Measurements from ENCODE around the gene CCDC186.
"Not testable (repeated sequence)": the region's sequence is repeated elsewhere in the genome, so short reads cannot be mapped to it uniquely, and the experiment has no call there.

CCDC186 gene

DNA sequence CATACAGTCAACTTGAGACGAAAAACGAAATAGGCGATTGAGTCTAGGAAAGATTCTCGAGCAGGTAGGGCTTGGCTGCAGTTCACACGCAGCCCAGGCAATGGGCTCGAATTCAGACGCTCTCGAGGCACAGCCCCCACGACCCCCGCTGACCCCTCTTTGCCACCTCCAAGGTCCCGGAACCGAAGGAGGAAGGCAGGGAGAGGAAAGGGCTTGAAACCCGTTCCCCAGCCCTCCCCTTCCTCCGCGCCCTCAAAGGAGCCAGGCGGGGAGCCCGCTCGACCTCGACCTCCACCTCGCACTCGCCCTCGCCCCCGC lies 441 bp downstream of the CCDC186 start:
- no peak for DNase-seq (ENCODE audit: low read depth)

DNA sequence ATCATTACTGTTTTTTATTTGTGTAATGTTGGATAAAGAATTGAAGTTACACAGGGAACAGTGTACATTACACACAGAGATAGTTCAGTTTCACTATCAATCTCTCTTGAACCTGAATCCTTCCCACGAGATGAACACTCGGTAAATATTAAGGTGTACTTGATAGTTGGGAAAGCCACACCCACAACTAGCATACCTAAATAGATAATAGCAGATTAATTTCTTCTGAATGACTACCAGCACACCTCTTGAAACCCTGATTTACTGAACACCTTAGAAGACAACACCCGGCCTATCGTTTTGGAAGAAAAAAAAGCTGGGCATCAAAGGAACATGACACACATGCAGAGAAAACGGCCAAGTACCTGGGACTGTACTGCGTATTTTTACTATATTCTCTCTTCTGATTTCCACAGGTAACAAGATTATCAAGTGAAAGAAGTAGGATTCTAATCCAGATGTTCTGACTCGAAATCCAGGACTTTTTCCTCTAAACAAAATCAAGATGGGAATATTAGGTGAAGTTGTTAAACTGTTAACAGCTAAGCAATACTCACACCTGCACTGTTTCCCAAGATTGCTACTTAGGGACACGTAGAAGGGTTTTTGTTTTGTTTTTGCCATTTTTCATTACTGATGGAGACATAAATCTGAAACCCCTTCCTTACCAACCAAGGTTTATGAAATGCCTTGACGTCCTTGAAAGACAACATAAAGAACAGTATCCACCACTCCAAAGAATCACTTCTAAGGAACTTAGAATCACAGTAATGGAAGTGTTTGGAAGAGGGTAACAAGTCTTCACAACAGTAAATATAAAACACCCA lies 1.0 kb downstream of the CCDC186 start:
- DNase-seq (ENCODE audit: low read depth), result no peak

DNA sequence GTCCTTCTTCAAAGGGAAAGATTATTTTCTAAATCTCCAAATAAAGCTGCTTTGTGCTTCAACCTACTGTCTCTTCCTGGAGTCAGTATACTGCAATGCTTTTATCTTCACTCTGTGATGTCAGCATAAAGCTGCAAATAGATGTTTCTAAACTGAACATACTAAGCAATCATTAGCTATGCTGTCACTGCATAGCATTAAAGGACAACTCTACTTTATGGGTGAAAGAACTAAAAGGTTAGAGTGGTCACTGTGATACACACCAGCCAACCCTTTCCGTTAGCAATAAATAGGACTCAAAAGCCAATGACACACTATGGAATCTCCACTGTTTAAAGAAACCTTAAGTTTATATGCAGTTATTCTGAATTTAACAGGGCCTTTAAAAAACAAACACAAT lies 1.8 kb downstream of the CCDC186 start:
- no peak for DNase-seq (ENCODE audit: low read depth)

DNA sequence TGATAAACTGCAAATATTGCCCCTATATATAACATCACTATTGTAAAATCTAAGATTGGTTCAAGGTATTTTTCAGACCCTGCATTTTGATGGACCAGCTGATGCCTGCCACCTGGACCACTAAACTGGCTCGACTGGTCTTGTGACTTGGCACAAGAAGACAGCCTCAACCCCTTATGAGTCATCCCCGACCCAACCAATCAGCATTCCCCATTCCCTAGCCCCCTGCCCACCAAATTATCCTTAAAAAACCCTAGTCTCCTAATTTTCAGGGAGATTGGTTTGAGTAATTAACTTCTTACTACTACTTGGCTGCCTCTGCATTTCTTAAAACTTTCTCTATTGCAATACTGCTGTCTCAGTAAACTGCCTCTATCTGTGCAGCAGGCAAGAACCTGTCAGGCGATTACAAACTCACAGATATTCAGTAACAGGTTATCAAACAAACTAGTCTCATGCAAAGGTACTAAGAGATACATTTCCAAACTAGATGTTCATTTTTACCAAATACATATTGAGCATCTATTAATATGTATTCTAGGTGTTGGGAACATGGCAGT lies 5.5 kb downstream of the CCDC186 start:
- no peak for DNase-seq (ENCODE audit: low read depth)

DNA sequence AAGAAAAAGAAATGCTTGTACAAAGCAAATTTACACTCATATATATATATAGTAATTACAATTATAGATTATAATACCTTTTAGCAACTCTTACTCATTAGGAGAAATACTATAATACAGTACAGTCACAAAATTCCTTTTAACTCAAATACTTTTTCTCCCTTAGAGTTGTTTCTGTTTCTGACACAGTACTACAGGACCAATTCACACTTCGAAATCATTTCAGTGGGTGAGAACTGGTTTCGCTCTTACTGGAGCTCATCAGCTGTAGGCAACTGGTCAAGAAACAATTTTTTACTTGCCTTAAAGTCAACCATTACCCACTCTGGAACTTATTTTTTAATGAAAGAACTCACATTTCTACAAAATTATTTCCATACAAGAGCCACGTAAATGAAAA lies 6.0 kb downstream of the CCDC186 start:
- DNase-seq (ENCODE audit: low read depth), result no peak

DNA sequence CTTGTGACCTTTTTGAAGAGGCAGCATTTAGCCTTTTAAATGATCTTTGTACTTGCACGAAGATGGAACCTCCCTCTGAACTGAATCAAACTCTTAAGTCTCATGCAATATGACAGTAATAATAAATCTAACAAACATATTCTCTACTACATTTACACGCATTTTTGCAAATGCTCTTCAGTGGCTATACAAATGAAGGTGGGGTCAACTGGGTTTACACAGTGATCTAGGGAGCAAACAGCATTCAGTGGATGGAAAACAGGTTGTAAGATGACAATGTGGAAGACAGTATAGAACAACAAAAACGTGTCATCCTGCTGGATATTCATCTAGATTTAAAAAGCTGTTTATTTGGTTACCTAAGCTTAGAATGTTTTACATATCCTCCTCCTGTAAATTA lies 7.5 kb downstream of the CCDC186 start:
- DNase-seq (ENCODE audit: low read depth), result no peak

DNA sequence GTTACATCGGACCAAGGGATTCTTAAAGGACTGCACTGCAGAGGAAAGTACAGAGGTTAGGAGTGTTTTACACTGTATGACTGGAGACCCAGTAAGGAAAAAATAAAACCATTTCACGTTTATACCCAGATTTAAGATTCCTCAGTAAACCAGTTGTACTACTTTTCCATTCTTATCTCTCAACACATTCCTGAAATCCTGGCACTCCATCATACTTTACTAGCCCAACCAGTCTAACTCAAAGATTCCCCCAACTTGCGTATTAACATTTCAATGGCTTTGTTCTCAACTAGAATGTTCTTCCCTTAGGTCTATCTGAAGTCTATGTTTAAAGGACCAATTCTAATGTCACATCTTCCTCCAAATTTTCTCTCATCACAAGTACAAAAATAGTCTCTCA lies 8.0 kb downstream of the CCDC186 start:
- DNase-seq (ENCODE audit: low read depth), result no peak

DNA sequence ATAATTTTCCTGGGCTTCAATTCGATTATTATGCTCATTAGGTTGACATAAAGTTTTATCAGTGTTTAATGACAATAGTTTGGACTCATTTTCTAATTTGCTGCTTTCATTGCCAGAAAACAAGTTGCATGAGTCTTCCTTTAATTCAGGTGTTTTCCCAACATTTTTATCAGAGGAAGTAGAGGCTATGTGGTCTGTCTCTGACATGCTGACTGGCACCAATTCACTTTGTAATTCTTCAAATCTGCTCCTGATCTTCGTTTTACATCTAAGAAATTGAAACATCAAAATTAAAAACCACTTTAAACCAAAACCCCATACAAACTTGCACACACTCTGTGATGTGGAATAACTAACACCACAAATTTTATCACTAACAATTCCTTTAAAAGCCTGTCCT lies 10.9 kb downstream of the CCDC186 start:
- no peak for DNase-seq (ENCODE audit: low read depth)

DNA sequence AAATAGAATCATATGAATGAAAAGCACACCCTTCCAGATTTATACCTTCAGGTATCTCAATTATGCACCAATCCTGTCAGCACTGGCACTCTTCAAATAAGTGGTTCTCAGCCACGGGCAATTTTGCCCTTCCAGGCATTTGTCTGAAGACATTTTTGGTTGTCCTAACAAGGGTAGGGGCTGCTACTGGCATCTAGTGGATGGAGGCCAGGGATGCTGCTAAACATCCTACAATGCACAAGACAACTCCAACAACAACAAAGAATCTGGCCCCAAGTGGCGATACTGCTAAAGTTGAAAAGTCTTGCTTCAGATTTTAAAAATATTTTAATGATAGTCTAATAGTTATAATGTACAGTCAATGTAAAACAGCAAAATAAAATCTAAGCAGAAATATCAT lies 16.1 kb downstream of the CCDC186 start:
- no peak for DNase-seq (ENCODE audit: low read depth)

DNA sequence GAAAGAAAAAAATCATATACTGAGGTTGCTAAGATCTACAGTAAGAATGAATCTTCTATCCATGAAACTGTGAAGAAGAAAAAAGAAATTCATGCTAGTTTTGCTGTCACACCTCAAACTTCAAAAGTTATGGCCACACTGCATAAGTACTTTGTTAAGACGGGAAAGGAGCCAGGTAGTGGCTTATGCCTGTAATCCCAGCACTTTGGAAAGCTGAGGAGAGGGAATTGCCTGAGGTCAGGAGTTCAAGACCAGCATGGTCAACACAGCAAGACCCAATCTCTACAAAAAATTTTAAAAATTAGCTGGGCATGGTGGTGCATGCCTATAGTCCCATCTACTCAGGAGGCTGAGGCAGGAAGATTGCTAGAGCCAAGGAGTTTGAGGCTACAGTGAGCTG lies 22.1 kb downstream of the CCDC186 start:
- no peak for DNase-seq (ENCODE audit: low read depth)

DNA sequence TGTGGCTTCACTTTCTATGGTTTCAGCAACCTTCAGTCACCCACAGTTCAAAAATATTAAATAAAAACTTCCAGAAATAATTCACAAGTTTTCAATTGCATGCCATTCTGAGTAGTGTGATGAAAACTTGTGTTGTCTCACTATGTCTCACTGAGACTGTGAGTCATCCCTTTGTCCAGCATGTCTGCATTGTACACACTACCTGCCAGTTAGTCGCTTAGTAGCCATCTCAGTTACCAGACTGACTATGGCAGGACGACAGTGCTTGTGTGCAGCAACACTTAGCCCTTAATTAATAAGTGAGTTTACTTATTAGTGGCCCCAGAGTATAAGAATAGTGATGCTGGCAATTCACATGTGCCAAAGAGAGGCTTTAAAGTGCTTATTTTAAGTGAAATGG lies 22.5 kb downstream of the CCDC186 start:
- DNase-seq (ENCODE audit: low read depth), result no peak

DNA sequence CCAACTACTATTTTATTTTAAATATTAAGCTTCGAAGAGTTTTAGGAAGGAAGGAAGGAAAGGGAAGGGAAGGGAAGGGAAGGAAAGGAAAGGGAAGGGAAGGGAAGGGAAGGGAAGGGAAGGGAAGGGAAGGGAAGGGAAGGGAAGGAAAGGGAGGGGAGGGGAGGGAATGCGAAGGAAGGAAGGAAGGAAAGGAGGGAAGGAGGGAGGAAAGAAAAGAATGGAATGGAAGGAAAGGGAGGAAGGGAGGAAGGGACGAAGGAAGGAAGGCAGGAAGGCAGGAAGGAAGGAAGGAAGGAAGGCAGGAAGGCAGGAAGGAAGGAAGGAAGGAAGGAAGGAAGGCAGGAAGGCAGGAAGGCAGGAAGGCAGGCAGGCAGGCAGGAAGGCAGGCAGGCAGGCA lies 24.5 kb downstream of the CCDC186 start:
- DNase-seq (ENCODE audit: low read depth), result not testable (repeated sequence)

DNA sequence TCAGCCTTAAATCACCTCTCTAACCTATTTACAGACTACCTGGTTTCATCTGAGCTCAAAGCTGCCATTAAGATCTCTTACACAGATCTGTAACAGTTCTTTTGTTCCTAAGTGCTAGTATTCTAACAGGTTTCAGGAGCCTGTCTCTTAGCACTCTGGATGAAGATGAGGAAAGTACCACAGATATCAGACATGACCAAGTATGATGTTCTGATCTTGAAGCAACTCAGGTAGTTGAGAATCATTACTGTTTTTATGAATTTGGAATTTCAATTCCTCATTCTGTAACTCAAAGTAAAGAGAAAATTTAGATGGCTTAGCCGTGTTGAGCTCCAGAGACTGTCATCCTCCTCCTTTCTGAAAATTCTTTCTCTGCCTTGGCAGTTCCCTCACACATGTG lies 30.8 kb downstream of the CCDC186 start:
- DNase-seq (ENCODE audit: low read depth), result no peak

DNA sequence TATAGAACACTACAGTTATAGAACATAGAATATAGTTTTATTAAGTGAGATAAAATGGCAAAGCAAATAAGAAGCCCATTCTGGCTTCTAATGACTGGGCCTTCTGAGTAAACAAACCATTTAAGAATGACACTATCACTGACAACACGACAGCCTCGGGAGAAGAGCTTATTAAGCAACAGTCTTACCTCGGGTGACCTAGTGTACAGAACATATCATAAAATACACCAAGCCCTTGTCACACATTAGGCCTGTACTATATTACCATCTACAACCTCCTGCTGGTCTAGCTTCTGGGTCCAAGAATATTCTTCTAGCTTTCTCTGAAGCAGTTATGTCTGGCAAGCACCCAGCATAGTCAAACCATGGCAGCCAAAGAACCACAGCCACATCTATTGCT lies 32.0 kb downstream of the CCDC186 start:
- DNase-seq (ENCODE audit: low read depth), result no peak

DNA sequence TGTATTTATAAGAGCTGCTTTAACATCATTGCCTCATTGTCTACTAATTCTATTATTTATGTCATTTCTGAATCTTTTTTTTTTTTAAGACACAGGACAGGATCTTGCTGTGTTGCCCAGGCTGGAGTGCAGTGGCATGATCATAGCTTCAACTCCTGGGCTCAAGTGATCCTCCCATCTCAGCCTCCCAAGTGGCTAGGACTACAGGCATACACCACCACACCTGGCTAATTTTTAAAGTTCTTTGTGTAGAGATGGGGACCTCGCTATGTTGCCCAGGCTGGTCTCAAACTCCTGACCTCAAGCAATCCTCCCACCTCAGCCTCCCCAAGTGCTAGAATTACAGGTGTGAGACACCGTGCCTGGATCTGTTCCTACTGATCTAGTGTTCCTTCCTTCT lies 33.2 kb downstream of the CCDC186 start:
- not testable (repeated sequence) for DNase-seq (ENCODE audit: low read depth)

DNA sequence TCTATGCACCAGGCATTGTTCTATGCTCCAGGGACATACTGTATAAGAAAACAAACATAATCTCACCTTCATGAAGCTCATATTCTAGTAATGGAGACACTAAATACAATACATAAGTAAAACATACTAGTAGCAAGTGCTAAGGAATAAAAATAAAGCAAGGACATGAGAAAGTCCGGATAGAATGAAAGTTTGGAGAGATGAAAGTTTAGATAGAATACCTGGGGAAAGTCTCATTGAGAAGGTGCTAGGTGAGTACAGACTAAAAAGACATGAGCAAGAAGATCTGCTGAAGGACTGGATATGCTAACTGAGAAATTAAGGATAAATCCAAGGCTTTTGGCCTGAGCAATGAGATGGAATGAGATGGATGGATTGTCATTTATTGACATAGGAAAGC lies 34.0 kb downstream of the CCDC186 start:
- no peak for DNase-seq (ENCODE audit: low read depth)

DNA sequence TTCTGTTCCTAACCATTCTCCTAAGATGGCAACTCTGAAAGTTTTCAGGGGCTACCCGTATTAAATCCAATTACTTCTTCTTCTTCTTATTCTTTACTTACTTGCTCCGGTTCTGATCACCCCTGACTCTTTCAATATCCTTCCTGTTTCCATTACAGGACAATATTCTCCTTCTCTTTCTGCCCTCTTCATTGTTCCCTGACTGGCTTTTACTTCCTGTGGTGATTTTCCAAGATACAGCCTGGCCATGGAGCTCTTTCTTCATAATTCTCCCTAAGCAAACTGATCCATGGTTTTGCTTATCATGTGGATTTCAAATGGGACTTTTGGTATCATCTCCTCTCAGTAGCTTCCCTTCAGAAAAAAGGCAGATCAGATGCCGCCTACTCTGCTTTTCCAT lies 35.4 kb downstream of the CCDC186 start:
- DNase-seq (ENCODE audit: low read depth), result no peak

DNA sequence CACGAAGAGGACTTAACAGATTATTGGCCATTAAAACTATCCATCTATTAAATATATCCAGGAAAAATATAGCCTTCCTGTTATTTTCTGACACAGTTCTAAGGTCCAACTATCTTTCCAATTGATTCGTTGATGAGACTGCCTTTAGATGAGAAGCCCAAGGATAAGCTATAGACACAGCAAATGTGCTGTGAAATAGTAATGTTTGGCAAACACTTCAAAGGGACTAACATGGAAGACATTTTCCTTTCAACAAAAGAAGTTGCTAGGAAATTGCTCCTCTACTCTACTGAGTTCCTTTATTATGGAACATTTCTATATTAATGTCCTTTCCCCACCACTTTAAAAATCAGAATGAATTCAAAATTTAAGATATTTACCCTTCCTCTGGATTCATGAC lies 38.5 kb downstream of the CCDC186 start:
- no peak for DNase-seq (ENCODE audit: low read depth)

DNA sequence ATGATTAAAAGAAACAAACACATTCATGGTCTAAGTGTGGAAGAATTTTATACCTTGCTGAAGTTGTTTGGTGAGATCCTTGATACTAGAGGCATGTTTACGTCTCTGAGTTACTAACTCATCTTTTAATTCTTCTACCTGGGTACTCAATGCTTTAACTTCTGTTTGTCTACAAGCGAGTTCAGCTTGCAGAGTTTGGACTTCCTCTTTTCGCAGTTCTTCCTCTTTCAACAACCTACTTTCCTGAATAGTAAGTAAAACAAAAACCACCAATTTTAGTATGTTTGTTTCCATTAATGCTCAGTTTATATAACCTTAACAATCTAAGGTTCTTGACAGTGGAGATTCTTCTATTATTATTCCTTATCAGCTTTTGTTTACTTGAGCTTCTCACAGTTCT lies 42.9 kb downstream of the CCDC186 start:
- no peak for DNase-seq (ENCODE audit: low read depth)

DNA sequence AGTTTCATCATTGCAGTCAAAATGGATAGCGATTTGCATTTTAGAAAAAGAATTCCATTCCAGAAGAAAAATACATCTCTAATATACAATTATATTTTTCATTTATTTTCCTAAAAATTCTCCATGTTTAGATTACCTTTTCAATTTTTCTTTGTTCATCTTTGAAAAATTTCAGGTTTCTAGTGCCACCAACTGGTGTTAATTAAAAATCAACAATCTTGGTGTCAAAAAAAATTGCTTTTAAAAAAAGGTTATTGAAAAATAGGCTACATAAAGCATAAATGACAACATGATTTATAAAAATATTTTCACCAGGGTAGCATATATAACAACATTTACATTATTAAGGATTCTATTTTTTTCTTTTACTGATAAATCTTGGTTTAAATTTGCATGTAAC lies 53.0 kb downstream of the CCDC186 start:
- no peak for DNase-seq (ENCODE audit: low read depth)

DNA sequence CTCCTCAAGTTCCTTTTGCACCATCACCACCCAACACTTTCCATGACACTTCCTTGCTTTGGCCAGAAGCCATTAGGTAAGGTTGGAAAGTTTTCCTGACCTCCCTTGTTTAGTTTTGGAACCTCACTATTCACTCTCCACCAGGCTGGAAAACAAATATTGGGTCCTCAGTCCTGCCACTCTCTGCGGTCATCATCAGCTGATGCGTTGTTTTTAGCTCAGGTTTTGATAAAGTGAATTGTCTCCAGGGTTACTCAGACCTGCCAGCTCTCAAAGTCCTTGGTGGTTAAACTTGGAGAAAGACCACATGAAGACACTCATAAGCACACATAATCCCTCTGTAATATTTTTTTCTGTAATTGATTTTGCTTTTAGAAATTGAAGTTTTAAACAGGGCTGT lies 55.5 kb downstream of the CCDC186 start:
- DNase-seq (ENCODE audit: low read depth), result no peak

DNA sequence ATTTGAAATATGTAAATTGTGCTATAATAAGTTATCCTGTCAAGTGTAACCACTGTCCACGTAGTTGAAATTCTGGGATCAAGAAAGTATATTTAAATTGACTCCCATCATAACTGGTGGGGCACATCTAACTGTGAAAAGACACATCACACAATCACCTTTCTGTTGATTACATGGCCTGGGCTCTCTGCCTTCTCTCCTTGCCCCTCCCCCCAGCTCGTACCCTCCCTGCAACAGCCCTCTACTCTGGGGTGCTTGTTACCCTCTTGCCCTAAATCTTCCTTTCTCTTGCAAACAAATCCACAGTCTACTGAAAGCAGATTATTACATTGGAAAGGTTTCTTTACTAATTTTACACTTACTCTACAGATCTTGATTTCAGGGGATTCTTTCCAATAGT lies 56.3 kb downstream of the CCDC186 start:
- DNase-seq (ENCODE audit: low read depth), result no peak

DNA sequence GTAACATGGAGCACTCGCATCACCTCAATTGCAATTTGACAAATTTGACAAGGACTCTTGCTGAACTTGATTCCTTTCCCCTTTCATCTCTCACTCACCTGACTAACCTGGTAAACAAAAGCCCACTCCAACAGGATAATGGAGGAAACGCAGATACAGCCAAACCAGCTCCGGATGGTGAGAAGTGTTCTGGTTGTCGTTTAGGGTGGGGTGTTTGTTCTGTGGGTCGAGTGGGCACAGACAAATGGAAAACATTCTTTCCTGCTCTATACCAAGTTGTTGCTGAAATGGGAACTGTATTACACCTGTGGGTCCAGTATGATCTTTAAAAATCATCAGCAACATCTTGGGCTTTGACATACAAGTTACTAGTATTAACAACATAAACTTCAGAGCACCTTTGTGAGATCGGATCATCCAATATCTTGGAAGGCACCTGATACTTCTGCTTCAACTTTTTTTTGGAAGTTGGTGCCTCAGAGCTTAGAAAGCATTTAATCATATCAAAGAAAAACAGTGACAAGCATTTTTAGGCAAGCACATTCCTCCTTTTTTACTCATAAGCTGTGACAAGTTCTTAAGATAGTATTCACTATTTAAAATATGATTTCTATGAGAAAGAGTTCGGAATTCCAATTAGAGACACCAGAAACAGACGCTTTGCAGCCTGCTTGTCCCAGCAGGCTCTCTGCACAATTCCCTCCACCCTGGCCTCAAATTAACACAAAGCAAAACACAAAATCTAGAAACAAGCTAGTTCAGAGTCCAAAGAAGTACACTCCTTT lies 58.1 kb downstream of the CCDC186 start:
- DNase-seq (ENCODE audit: low read depth), result no peak

Measured in activated T-cell treated with anti-CD3 and anti-CD28 coated beads for 1 hour (primary cell).